HepG2 (cell line): ENCODE data around the gene CTCF. TPM values are rescaled to one million over a fixed set of nuclear protein-coding genes. Genes with fewer than 3 reads are reported as not detected.

Experiments
- KDM2A ChIP-seq: sonication (generic); formaldehyde crosslinking; IDR thresholded peaks from 2 replicates; pipeline ENCODE4 v1.4.0; 2020; ENCODE audit warnings: low read depth, missing genetic modification reagents, borderline replicate concordance
- MAF1 ChIP-seq: sonication (generic); formaldehyde crosslinking; IDR thresholded peaks from 2 replicates; pipeline ENCODE4 v1.5.0; 2020; ENCODE audit warnings: missing genetic modification reagents, borderline replicate concordance
- NFKB2 ChIP-seq: sonication (generic); formaldehyde crosslinking; IDR thresholded peaks from 2 replicates; pipeline ENCODE4 v1.4.0; 2020; ENCODE audit warnings: missing genetic modification reagents, borderline replicate concordance
- NFYB ChIP-seq: sonication (generic); formaldehyde crosslinking; IDR thresholded peaks from 2 replicates; pipeline ENCODE4 v1.4.0; 2020; ENCODE audit warnings: missing genetic modification reagents
- POLR2AphosphoS2 ChIP-seq: IDR thresholded peaks from 2 replicates; pipeline ENCODE4 v1.6.1; 2011; ENCODE audit warnings: low read depth, low read length, improper control_type of control experiment
- RBM39 ChIP-seq: fragments of 200-400 bp; formaldehyde crosslinking; IDR thresholded peaks from one replicate; pipeline ENCODE4 v1.6.1; 2018; ENCODE audit warnings: antibody characterized with exemption, mild to moderate bottlenecking, low read depth, low read length; ENCODE audit not compliant: poor library complexity, severe bottlenecking
- REXO4 ChIP-seq: sonication (generic); formaldehyde crosslinking; IDR thresholded peaks from 2 replicates; pipeline ENCODE4 v1.8.0; 2022; ENCODE audit warnings: missing genetic modification reagents, mild to moderate bottlenecking, borderline replicate concordance
- SIX1 ChIP-seq: sonication (generic); formaldehyde crosslinking; IDR thresholded peaks from 2 replicates; pipeline ENCODE4 v1.4.0; 2020; ENCODE audit warnings: missing genetic modification reagents, borderline replicate concordance
- U2AF1 ChIP-seq: fragments of 200-400 bp; formaldehyde crosslinking; optimal IDR thresholded peaks from 2 replicates; pipeline ENCODE3; 2017; ENCODE audit warnings: mild to moderate bottlenecking, low read depth, low read length
- ZBTB7B ChIP-seq: sonication (generic); formaldehyde crosslinking; IDR thresholded peaks from 2 replicates; pipeline ENCODE4 v1.4.0; 2020; ENCODE audit warnings: missing genetic modification reagents
- ZNF230 ChIP-seq: sonication (generic); formaldehyde crosslinking; IDR thresholded peaks from 2 replicates; pipeline ENCODE4 v1.4.0; 2020; ENCODE audit warnings: mild to moderate bottlenecking, missing genetic modification reagents
- ZNF264 ChIP-seq: sonication (generic); formaldehyde crosslinking; IDR thresholded peaks from 2 replicates; pipeline ENCODE4 v1.4.0; 2020; ENCODE audit warnings: missing genetic modification reagents
- ZNF33A ChIP-seq: sonication (generic); formaldehyde crosslinking; IDR thresholded peaks from 2 replicates; pipeline ENCODE4 v1.5.1; 2020; ENCODE audit warnings: missing genetic modification reagents, mild to moderate bottlenecking, moderate library complexity, borderline replicate concordance
- ZNF34 ChIP-seq: sonication (generic); formaldehyde crosslinking; IDR thresholded peaks from 2 replicates; pipeline ENCODE4 v1.4.0; 2020; ENCODE audit warnings: mild to moderate bottlenecking, missing genetic modification reagents, borderline replicate concordance
- ZSCAN20 ChIP-seq: sonication (generic); formaldehyde crosslinking; IDR thresholded peaks from 2 replicates; pipeline ENCODE4 v1.4.0; 2020; ENCODE audit warnings: missing genetic modification reagents, mild to moderate bottlenecking, borderline replicate concordance
- polyA plus RNA-seq, 8 experiments: library from polyadenylated mRNA; depleted of rRNA in 3 of 8; stranded (reverse) in 7 of 8; unstranded in 1 of 8; fragments of >200 nt; fragmentation: Illumina TruSeq in 4 of 8; extraction: Trizol in 4 of 8; gene quantifications; 2 replicates each; pipeline versions ENCODE4 v1.2.1 to v1.2.3, GENCODE V29; 2011 to 2016; ENCODE audit warnings: low read depth in 4 of 8, missing spikeins in 1 of 8, mixed read lengths in 1 of 8; ENCODE audit not compliant: insufficient read depth in 1 of 8
- total RNA-seq, 5 experiments: library from RNA; depleted of rRNA; stranded (reverse); fragments of >200 nt; fragmentation: Illumina TruSeq; extraction: Trizol; gene quantifications; 2 replicates each; pipeline ENCODE4 v1.2.3, GENCODE V29; 2016; ENCODE audit warnings: low read depth in 1 of 5
- TF ChIP-seq, protein P1 (sequence below): sonication (generic); formaldehyde crosslinking; IDR thresholded peaks from 2 replicates; pipeline ENCODE4 v1.4.0; 2020; ENCODE audit warnings: mild to moderate bottlenecking, missing genetic modification reagents
- TF ChIP-seq, protein P2 (sequence below): sonication (generic); formaldehyde crosslinking; IDR thresholded peaks from 2 replicates; pipeline ENCODE4 v1.5.1; 2020; ENCODE audit warnings: mild to moderate bottlenecking, missing genetic modification reagents, moderate library complexity
- TF ChIP-seq, protein P3 (sequence below): sonication (generic); formaldehyde crosslinking; IDR thresholded peaks from 2 replicates; pipeline ENCODE4 v1.4.0; 2020; ENCODE audit warnings: missing genetic modification reagents
- TF ChIP-seq, protein P4 (sequence below): sonication (generic); formaldehyde crosslinking; IDR thresholded peaks from 2 replicates; pipeline ENCODE4 v1.5.0; 2020; ENCODE audit warnings: mild to moderate bottlenecking, missing genetic modification reagents

Gene CTCF
- total and polyA plus RNA-seq, 2 of the 13 experiments (the other 11 are each of a cell fraction or from before 2014, with no cell fraction given): 19.5 to 37.5 TPM

DNA sequence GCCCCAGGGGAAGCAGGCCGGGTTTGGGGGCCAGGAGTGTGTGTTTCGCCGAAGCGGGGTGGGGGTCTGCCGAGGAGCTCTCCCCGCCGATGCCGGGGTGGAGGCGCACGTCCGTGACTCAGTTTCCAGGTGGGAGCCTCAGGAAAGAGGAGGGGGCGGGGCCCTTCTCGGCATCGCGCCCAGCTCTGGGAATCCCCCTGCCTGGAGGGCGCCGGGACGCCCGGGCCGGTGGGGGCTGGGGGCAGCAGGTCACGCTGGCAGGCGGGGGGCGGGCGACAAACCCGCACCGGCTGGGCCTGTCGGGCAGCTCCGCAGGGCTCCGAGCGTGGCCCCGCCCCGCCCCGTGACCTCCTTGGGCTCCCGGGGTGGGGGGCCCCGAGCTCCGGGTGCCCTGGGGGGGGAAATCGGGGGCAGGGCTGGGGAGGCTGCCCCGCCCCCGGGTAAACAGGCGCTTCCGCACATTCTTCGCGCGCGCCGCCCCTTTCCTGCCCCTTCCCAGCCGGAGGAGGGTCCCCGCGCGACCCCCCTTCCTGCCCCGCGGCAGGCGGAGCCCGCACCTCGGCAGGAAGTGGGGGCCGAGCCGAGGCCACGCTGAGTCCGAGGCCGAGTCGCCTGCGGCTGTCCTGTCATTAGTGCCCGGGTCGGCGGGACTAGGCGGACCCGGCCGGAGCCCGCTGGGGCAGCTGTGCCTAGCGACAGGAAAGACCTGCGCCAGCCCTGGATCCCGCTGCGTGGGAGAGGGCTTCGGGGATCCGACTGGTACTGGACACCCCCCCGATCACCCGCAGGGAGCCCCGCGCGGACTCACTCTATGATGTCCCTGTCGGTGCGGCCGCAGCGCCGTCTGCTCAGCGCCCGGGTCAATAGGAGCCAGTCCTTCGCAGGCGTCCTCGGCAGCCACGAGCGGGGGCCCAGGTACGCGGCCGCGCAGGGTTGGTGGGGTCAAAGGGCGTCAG, 24.4 kb upstream of the CTCF start (continued):
- TF ChIP-seq, protein P1, sequence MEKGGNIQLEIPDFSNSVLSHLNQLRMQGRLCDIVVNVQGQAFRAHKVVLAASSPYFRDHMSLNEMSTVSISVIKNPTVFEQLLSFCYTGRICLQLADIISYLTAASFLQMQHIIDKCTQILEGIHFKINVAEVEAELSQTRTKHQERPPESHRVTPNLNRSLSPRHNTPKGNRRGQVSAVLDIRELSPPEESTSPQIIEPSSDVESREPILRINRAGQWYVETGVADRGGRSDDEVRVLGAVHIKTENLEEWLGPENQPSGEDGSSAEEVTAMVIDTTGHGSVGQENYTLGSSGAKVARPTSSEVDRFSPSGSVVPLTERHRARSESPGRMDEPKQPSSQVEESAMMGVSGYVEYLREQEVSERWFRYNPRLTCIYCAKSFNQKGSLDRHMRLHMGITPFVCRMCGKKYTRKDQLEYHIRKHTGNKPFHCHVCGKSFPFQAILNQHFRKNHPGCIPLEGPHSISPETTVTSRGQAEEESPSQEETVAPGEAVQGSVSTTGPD: no peak
- TF ChIP-seq REXO4 (CRISPR knock-in tag) (no peak), ZNF34 (peak; percentile 8; the same call in 1 of the 2 replicates), RBM39 (no peak), ZNF264 (0 out of 2 replicates have a peak, but pooled peaks have one; percentile 68), ZSCAN20 (0 out of 2 replicates have a peak, but pooled peaks have one; percentile 14), NFYB (no peak), NFKB2 (no peak), POLR2AphosphoS2 (no peak), ZBTB7B (CRISPR knock-in tag) (peak; percentile 92), ZNF230 (CRISPR knock-in tag) (peak; percentile 22; the same call in 1 of the 2 replicates), ZNF33A (CRISPR knock-in tag) (no peak), SIX1 (CRISPR knock-in tag) (no peak), MAF1 (CRISPR knock-in tag) (no peak), KDM2A (CRISPR knock-in tag) (no peak; the same call in none of the 2 replicates), U2AF1 (no peak)
- TF ChIP-seq, protein P2, sequence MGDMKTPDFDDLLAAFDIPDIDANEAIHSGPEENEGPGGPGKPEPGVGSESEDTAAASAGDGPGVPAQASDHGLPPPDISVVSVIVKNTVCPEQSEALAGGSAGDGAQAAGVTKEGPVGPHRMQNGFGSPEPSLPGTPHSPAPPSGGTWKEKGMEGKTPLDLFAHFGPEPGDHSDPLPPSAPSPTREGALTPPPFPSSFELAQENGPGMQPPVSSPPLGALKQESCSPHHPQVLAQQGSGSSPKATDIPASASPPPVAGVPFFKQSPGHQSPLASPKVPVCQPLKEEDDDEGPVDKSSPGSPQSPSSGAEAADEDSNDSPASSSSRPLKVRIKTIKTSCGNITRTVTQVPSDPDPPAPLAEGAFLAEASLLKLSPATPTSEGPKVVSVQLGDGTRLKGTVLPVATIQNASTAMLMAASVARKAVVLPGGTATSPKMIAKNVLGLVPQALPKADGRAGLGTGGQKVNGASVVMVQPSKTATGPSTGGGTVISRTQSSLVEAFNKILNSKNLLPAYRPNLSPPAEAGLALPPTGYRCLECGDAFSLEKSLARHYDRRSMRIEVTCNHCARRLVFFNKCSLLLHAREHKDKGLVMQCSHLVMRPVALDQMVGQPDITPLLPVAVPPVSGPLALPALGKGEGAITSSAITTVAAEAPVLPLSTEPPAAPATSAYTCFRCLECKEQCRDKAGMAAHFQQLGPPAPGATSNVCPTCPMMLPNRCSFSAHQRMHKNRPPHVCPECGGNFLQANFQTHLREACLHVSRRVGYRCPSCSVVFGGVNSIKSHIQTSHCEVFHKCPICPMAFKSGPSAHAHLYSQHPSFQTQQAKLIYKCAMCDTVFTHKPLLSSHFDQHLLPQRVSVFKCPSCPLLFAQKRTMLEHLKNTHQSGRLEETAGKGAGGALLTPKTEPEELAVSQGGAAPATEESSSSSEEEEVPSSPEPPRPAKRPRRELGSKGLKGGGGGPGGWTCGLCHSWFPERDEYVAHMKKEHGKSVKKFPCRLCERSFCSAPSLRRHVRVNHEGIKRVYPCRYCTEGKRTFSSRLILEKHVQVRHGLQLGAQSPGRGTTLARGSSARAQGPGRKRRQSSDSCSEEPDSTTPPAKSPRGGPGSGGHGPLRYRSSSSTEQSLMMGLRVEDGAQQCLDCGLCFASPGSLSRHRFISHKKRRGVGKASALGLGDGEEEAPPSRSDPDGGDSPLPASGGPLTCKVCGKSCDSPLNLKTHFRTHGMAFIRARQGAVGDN (CRISPR knock-in tag): peak; percentile 81
- TF ChIP-seq, protein P3, sequence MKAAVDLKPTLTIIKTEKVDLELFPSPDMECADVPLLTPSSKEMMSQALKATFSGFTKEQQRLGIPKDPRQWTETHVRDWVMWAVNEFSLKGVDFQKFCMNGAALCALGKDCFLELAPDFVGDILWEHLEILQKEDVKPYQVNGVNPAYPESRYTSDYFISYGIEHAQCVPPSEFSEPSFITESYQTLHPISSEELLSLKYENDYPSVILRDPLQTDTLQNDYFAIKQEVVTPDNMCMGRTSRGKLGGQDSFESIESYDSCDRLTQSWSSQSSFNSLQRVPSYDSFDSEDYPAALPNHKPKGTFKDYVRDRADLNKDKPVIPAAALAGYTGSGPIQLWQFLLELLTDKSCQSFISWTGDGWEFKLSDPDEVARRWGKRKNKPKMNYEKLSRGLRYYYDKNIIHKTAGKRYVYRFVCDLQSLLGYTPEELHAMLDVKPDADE (CRISPR knock-in tag): no peak
- TF ChIP-seq, protein P4, sequence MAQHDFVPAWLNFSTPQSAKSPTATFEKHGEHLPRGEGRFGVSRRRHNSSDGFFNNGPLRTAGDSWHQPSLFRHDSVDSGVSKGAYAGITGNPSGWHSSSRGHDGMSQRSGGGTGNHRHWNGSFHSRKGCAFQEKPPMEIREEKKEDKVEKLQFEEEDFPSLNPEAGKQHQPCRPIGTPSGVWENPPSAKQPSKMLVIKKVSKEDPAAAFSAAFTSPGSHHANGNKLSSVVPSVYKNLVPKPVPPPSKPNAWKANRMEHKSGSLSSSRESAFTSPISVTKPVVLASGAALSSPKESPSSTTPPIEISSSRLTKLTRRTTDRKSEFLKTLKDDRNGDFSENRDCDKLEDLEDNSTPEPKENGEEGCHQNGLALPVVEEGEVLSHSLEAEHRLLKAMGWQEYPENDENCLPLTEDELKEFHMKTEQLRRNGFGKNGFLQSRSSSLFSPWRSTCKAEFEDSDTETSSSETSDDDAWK: no peak
